CD4-positive, alpha-beta T cell treated with Interleukin-6 at 100 ng/mL for 8 hours (primary cell): ENCODE measurements around the gene RTN1.

Experiments
- DNase-seq: peaks from one replicate; pipeline ENCODE4 v3.0.0-alpha.2; 2020; ENCODE audit warnings: mixed read lengths, low spot score

RTN1 gene

DNA sequence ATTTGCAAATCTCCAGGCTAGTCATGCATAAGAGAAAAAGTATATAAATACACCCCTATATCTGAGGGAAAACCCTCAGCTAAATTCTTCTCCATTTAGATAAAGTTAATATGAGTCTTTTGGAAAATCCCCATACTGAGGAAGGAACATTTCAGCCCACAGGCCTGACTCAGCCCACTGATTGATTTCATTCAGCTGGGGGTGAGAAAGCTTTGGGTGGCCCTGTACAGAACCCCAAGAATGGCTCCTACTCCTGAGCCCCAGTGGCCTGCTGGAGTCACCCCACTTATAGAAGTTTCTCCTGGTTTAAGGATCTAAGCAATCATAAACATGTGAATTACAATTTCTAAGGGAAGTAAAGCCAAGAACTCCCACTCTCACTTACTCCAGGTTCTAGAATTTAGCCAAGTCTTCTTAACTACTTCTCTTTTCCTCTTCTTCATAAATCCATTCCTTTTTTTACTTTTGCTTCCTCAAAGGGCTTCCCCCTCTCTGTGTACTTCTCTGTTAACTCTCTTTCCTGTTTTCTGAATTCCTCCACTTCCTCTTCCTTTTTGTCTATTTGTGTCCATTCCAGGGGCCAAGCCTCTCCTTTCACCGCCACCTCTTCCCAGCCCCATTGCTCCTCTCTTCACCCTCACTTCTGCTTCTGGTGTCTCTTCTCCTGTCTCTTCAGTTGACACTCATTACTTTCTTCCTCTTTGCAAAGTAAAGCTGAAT is 21.0 kb downstream of the RTN1 start:
- DNase-seq, result no peak

DNA sequence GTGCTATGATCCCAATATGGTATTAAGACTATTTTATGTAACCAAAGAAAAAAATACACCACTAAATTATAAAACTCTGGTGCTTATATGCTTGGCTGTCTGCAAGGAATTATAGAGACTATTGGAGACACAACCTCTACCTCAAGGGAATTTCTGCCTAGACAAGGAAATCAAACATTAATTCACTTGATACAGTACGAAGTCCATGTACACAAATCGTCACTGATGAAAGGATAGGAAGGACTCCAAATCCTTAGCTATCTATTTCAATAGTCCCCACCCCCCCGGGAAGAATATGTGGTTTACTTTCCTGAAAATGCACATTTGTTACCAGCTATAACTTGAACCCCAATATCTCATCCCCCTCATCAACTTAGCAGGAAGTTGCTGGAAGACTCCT is 21.9 kb downstream of the RTN1 start:
- no peak for DNase-seq

DNA sequence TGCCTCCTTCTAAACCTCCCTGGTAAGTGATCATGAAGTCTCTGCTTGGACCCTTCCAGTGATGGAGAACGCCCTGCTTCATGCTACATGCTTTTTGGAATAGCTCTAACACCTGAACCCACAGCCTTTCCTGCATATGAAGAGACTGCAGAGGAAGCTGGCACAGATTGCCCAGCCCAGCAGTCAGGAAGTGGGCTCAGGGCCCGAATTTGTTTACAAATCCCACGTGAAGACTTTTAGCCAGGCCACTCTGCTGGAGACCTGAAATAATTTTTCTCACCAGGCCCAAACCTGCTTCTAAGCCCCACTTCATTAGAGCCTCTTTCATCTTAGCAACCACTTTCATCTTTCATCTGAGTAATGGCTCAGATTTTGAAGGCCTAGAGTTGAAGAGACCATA is 22.9 kb downstream of the RTN1 start:
- DNase-seq, result no peak

DNA sequence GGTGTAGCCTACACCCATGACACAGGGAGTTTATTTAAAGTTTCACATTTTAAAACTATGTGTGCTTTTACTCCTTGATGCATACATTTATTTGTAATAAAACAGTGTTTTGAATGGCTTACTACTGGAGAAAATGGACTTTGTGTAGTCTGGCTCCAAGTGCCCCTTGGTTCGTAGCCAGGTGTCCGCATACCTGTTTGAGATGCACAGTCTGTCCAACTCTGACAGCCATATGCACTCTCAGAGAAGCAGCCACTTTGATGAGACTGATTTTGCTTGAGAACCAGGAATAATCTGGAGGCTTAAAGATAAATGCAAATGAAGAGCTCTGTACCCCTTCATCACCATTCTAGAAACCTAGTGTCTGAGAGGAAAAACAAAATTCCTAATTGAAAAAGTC is 24.0 kb downstream of the RTN1 start:
- DNase-seq, result no peak

DNA sequence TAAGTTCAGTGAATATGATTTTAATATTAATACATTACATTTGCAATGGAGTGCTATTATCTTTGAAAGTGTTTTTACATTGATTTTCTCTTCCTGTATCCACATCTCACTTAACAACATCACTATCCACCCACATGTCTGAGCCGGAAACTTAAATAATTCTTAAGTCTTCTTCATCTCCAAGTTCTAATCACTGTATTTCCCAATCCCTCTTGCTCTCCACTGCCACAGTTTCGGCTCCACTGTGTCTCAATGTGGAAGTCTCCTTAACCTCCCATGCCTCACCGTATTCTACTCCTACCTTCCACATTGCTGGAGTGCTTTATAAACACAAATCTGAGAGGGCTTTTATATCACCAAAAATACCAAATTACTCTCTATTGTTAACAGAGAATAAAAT is 25.3 kb downstream of the RTN1 start:
- DNase-seq, result no peak

DNA sequence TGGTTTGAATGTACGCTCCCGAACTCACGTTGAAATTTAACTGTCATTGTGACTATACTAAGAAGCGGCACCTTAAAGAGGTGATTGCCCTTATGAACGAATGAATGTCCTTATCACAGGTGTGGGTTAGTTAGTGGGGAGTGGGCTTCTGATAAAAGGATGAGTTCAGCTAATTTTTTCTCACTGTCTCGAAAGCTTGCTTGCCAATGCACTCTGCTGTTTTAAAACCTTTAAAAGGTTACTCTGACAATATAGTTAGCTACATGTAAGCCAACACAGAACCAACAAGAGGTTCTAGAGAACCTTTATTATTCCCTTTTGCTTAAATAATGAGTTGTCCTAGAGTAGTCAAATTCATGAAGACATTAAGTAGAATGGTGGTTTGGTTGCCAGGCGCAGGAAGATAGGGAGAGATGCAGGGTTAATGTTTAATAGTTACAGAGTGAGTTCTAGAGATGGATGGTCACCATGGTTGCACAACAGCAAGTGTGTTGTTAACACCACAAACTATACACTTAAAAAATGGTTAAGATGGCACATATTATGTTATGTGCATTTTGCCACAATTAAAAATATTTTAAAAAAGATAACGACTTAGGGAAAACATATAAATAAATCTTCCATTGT is 26.3 kb downstream of the RTN1 start:
- DNase-seq, result no peak

DNA sequence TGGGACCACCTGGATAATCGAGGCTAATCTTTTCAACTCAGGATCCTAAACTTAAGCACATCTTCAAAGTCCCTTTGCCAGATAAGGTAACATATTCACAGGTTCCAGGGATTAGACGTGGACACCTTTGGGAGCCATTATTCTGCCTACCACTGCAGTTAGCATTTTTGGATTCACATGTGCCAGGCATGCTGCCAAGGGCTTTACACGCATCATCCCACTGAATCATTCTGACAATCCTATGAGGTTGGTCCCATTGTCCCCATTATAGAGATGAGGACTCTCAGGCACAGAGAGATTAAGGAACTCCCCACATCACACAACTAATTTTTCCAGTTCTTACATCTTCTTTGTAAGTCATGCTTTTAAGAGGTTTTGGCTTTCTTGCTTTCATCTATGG is 34.5 kb downstream of the RTN1 start:
- DNase-seq, result no peak

DNA sequence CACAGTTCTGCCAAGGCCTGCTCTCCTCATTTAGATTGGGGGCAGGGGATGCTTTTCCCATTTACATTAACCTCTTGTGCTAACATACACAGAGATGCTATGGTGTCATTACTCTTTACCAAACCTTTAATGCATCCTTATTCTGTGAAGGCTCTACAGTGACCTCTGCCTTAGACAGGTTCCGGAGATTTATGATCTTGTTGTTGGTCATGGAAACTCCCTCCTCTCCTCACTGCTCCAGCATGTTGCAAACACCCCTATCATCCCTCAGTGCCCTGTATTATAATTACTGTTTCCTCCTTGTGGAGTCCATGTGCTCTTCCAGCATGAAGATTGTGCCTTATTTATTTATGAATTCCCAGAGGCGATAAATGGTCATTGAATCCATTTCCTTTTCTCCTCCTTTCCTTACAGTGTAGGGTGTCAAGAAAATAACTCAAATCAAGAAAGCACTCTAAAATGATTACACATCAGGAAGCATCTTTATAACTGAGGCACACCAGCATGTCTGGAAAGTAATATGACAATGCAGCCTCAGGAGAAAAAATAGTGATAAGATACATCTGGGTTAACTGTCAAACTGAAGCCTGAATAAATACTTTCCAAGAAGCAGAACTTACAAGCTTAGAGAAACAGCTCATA is 37.8 kb downstream of the RTN1 start:
- no peak for DNase-seq

DNA sequence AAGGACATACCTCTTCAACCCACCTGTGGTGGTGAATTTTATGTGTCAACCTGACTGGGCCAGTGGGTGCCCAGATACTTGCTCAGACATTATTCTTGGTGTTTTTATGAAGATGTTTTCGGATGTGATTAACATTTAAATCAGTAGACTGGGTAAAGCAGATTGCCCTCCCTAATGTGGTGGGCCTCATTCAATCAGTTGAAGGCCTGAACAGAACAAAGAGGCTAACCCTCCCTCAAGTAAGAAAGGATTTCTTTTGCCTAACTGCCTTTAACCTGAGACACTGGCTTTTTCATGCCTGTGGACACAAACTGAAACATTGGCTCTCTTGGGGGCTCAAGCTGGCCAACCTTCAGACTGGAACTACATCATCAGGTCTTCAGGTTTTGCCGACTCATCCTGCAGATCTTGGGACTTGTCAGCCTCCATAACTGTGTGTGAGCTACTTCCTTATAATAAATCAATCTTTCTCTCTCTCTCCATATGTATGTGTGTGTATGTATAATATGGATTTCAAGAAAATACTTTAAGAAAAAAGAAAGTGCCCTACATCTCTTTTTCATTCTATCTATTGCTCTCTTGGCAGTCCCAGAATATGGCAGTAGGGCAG is 39.4 kb downstream of the RTN1 start:
- no peak for DNase-seq

DNA sequence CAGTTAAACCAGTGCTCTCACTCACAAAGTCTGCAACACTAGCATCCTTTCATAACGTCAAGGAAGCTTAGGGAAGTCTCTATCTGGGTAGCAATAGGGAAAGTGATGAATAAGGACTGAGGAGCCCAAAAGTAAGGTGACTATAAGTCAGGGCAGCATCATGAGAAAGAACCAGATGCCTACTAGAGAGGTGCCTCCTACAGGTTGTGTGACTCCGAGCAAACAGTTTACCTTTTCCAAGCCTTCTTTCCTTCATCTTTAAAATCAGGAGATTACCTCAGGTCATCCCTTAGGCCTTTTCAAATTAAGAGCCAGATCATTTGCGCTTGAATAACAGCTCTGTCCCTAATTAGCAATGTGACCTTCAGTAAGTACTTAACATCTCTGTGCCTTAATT is 40.2 kb downstream of the RTN1 start:
- no peak for DNase-seq

DNA sequence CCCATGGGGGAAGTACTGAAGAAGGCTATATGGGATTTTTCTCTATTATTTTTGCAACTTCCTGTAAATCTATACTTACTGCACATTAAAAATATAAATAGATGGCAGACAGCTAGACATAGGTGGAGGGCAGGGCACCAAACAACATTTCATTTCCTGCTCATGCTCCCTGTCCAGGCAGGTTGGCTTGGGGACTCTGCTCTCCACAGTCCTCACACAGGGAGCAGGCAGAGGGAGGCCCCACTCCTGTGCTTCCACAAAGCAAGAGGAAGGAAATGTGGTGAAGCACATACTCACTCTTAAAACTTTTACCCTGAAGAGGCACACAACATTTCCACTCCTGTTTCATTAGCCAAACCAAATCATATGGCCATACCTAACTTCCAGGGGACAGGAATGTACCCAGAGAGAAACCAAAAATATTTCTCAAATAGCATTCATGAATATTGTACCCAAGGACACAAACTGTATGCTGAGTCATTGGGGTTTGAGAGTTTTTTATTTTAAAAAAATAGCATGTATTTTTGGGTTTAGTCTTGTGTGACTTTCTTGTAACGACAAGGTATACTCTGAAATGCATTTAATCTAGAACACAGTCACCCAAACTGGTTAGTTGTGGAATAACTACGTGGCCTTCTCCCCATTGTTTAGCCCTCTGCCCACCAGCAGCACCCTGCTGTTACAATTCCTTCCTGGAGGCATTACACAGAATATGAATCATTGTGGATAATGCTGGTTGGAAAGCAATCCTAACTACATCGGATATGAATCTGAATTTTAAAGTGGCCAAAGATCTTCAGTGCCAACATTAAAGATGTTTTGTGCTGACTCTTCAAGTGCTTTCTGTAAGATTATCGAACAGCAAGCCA is 40.9 kb downstream of the RTN1 start:
- DNase-seq, result no peak

DNA sequence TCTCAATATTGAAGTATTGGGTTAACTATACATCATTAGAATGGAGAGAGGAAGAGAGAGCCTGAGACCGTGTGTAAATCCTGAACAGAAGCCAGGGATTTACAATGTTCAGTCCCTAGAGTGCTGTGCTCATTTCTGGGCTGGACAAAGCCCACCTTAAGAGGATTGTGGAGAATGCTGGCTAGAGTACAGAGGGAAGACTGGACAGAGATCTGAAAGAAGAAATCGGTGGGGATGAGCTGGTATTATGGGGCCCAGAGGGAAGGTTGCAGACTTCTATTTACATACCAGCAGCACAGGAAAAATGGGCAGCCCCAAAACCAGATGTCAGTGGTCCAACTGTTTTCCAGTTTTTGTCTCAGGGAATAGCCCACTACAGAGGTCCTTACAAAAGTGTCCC is 42.3 kb downstream of the RTN1 start:
- DNase-seq, result no peak

DNA sequence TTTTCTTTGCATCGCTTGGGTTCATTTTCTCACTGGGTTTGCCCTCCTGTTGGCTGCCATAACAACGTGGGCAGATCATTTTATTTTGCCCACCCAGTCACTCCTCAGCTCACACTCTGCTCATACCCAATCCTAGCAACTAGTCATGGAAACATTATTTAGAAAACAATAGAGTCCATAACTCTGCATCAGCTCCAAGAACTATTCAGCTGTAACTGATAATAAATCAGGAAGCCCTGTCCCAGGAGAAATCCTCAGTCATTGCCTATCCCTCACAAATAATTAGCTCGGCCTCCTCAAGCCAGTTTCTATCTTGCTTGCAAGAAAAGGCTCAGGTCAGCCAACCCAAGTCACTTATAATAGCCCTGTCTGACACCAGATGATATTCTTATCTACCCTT is 43.2 kb downstream of the RTN1 start:
- DNase-seq, result no peak

DNA sequence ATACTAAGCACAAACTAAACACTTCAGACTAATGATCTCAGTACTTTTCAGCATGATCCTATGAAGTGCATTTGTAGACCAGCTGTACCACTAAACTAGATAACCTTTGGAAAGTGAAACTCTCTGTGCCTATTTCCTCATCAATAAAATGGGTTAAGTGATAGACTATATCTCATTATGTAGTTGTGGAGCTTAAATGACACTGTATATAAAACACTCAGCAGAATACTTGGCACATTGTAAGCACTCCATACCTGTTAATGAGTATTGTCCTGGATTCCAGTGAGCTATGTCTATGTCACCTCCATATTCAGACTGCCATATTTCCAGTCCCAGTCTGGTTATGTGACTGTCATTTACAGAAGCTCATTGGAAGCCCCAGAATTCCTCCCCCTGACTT is 44.4 kb downstream of the RTN1 start:
- no peak for DNase-seq

DNA sequence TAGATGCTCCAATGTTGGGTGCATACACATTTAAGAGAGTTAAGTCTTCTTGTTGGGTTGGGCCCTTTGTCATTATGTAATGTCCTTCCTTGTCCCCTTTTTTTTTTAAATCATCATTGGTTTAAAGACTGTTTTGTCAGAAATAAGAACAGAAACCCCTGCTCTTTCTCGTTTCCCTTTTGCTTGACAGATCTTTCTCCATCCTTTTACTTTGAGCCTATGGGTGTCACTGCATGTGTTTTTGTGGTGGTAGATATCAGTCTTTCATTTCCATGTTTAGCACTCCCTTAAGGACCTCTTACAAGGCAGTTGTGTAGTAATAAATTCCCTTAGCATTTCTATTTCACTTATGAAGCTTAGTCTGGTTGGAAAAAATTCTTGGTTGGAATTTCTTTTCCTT is 47.4 kb downstream of the RTN1 start:
- no peak for DNase-seq

DNA sequence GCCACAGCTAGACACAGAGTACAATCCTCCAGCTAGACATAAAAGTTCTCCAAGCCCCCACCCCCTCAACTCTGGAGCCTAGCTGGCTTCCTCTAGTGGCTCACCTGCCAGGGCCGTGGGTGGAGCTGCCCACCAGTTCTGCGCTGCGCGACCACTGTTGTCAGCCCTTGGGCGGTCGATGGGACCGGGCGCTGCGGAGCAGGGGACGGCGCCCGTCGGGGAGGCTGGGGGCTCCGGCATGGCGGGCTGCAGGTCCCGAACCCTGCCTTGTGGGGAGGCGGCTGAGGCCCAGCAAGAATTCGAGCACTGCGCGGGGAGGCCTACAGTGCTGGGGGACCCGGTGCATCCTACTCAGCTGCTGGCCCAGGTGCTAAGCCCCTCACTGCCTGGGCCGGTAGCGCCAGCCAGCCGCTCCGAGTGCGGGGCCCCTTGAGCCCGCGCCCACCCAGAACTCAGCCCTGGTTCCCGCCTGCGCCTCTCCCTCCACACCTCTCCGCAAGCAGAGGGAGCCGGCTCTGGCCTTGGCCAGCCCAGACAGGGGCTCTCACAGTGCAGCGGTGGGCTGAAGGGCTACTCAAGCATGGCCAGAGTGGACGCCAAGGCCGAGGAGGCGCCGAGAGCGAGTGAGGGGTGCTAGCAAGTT is 51.0 kb downstream of the RTN1 start:
- no peak for DNase-seq

DNA sequence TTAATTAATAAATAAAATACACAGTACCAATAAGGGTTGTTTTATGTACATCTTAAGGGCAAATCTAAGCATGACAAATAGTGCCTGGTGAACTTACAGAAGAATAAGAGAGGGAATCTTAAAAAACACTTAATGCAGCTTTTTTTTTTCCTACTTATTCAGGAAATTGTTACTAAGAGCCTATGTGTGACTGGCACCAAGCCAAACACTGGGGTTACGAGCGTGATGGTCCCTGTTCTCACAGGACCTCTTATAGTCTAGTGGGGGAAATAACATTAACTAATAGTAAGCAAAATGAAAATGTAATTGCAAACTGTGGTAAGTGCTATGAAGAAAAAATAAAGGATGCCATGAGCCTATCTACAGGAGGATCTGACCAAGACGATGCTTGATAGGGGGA is 53.6 kb downstream of the RTN1 start:
- DNase-seq, result no peak

DNA sequence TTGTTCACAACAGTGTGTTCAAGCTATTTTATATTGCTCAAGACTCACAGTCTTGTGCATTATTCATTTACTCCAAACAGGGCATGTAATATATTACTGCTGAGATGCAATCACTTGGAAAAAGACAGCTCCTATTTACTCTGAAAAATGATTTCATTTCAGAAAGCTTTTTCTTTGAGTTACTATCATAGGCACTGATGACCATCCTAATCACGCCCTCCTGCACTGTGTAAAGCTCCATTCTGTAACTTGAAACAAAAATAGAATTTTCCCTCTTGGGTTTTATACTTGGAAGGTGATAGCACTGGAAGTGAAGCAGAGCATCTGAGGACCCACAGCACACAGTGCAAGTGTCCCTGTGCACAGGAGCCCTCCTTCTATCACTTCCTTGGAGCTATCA is 55.6 kb downstream of the RTN1 start:
- DNase-seq, result no peak

DNA sequence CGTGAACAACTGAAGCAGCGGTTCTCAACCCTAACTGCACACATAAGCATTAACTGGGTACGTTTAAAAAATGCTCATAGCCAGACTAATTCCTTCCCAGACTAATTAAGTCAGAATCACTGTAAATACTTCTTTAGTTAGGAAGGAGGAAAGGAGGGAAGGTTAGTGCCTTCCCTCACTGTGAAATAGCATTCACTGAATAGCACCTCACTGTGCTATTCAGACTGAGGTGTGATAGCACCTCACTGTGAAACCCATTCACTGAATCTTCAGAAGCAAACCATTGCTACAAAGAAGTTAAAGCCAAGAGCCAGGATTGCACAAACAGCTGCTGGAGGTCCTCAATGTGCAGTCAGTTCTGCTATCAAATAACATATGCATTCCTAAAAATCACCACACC is 58.8 kb downstream of the RTN1 start:
- DNase-seq, result no peak

DNA sequence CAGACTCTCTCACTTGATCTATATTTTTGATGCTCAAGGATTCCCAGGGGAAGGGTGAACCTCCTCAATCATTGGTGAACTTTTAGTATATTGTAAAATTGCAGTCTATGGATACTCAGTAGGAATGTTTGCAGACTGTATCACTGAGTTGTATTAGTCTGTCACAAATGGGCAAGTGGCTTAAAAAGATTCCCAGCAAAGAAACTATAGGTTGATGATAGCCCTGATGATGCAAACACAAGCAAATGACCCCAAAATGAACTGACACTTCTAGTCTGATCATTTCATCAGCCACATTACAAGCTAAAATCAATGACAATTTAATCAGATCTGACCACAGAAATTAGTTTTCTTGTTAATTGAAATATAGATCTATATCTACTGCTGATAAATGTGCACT is 59.5 kb downstream of the RTN1 start:
- no peak for DNase-seq

DNA sequence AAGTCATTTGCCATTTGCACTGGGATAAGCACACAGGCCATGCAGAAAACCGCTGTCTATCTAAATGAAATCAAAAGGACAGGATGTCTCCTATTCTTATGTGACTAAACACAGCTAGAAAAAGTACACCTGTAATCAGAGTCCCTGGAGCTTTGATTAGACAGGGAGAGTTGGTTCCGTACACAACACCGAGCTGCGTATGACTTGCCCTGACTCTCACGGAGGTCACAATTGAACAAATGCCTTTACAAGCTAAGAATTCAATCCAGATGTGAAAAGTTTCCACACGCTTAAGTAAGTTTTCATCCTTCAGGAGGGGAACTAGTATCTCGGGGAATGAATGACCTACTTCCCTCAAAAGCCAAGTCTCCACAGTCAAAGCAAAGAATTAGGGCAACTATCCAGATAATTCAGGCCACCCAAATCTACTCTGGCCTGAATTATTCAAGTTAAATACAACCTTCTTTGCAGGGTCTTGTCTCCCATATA is 67.5 kb downstream of the RTN1 start:
- no peak for DNase-seq

DNA sequence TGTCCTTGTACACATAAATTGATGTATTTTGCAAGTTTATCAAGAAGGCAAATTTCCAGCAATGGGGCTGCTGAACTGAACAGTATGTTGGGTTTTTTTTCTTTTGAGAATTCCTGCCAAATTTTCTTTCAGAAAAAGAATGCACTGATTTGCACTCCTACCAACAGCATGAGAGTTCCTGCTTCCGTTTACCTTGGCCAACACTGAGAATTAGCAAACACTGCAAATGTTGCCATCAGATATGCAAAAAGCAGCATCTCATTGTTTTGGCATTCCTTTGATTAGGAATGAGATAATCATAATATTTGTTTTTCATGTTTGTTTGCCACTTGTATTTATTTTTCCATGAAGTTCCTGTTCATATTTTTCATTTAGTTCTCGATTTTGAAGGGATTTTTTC is 82.4 kb downstream of the RTN1 start:
- DNase-seq, result no peak
